ENCODE data around the gene PLA2G5.
"Not testable (repeated sequence)": the region's sequence is repeated elsewhere in the genome, so short reads cannot be mapped to it uniquely, and the experiment has no call there.

GRCh38 chr1:20049056-20049798 is 20.8 kb upstream of the PLA2G5 start:
- not testable (repeated sequence) for TF ChIP-seq CTCF (IDR thresholded peaks at IDR 0.05; ENCODE audit: low read depth, low read length); POLR2A (IDR thresholded peaks at IDR 0.05; ENCODE audit: extremely low read depth, insufficient read length); MYC (IDR thresholded peaks at IDR 0.05; ENCODE audit: low read depth, low read length)

Data from NB4 (cell line).